HG02970 (cell line): ENCODE results near the gene PPY.
"Not testable (repeated sequence)": the region's sequence is repeated elsewhere in the genome, so short reads cannot be mapped to it uniquely, and the experiment has no call there.

Experiments used
- ATAC-seq: cut with Tn5 transposase; IDR thresholded peaks from one replicate; pipeline ENCODE4 v1.9.1; 2021; ENCODE audit warnings: mild to moderate bottlenecking, moderate library complexity, moderate number of reproducible peaks; ENCODE audit not compliant: unreplicated experiment, low FRiP score

PPY gene

DNA sequence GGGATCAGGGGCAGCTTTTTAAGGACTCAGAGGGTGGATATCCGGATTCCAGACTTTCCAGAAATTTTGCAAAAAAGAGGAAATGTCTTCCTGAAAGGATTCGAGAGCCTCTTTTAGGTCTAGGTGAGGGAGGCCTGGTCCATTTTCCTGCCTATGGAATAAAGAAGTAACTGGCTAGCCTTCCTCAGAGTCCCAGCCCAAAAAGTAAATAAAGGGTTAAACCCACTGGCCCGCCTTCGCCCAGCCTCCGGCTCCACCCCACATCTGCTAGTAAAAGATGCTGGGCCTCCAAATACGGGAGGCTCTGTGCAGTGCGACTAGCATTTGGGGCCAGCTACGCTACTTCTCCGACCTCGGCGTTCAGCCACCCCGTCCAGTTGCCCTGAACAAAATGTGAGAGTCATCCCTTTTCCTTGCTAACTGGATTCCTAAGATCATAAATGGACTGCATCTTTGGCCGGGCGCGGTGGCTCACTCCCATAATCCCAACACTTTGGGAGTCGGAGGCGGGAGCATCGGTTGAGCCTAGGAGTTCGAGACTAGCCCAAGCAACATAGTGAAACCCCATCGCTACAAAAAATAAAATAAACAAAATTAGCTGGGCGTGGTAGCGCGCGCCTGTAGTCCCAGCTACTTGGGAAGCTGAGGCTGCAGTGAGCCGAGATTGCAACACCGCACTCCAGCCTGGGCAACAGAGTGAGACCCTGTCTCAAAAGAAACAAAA is 34.1 kb downstream of the PPY start:
- no peak for ATAC-seq

GRCh38 chr17:43907425-43907981 is 34.8 kb downstream of the PPY start, which contains the start of gene MPP2:
MPP2 (minus strand) TSS chr17:43907536; CDS start chr17:43904460, 3,076 bp downstream.
- no peak for ATAC-seq

DNA sequence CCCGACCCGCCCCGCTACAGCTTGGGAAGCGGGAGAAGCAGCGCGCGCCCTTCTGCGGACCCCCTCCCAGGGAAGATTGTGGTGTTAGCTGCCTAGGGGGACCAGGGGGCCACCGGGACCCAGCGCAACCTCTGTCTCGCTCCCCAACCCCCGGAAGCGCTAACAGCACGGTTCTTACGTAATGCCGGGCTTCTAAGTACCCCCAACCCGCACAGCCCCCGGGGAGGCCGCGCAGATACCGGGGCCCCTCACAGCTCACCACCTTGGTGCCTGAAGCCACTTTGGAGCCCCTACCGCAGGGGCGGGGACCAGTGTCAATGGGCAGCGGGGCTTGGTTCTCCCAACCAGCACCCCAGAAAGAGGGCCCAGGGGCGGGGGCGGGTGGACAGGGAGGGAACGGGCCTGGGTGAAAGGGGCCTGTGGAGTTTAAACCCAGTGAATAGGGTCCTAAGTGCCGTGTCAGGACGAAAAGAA is 35.3 kb downstream of the PPY start:
- ATAC-seq = no peak

- ATAC-seq = no peak
These were observed 36.1 kb downstream of the PPY start for GRCh38 chr17:43905985-43906852.

GRCh38 chr17:43905400-43905984 is 36.8 kb downstream of the PPY start:
- no peak for ATAC-seq

GRCh38 chr17:43901861-43902589 is 40.3 kb downstream of the PPY start:
- no peak for ATAC-seq

DNA sequence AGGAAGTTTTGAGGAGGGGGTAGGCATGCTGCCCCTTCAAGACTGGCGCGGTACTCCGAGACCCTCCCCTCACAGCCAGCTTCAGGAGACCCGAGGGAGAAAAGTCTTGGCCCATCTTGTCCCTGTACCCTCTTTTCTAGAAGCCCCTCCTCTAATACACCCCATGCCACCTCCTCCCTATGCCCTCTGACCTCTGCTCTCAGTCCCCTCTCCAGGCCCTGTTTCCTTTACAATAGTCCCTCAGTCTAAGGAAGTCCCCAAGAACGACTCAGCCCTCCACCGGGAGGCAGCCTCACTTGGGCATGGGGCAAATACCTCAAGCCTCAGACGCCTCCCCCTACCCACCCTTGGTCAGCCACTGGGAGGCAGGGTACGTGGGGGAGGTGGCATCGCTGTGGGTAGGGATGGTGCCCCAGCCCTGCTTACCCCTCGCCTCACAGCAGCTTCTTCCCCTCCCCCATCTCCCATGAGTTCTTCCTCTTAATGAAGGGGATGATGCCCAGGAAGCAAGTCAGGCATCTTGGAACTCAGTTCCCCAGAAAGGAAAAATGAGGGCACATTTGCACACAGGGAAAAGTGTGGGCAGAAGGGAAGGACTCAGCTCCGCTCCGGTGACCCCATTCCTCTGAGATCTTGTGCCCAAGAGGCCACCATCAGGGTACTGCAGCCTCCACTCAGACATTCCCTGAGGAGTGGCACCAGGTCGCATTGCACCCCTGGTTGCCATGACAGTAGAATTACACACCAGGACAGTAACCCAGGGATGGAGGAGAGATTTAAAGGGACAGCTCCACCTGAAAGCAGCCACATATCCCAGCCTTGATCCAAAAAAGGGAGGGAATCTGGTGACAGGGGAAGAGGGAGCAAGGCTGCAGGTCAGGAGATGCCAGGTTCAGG is 41.2 kb downstream of the PPY start:
- no peak for ATAC-seq

DNA sequence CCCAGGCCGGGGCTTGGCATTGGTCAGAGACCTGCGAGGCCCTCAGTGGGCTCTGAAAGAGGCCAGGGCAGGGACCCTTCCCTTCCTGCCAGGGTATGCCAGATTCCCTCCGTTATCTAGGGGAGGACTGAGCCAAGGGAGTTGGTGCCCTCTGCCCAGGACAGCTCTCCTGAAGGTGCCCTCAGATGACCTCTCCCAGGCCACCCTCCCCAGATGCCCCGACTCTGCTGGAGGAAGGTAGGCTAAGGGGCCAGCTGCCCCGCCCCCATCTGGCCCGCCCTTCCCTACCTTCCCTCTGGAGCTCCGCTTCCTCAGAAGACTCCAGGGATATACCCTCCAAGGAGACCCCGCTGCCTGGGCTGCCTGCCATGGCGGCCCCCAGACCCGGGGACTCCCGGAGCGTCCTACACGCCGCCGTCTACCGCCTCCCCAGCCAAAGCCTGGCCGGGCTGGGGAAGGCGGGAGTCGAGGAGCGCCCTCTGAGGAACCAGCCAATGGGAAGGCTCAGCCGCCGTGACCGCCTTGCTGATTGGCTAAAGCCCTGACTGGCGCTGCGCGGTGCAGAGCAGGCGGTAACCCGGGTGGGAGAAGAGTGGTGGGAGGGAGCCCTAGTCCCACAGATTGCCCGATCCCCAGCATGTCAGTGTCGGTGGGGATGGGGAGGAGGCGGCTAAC is 42.0 kb downstream of the PPY start:
- ATAC-seq = no peak

DNA sequence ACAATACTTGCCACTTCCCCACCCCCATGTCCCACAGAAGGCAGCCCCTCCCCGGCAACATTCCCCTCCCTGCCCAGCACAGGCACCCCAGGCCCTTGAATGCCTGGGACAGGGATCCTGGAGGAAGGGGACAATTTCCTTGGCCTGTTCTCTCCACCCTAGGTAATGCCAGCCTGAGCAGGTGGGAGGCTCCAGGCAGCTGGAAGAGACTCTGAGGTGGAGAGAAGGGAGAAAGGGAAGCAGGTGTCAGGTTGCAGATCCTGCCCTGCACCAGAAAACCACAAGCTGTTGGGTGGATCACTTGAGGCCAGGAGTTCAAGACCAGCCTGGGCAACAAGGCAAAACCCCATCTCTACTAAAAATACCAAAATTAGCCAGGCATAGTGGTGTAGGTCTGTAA is 43.8 kb downstream of the PPY start:
- ATAC-seq = no peak

GRCh38 chr17:43897831-43898230 is 44.4 kb downstream of the PPY start:
- no peak for ATAC-seq

- not testable (repeated sequence) for ATAC-seq
These were observed 47.8 kb downstream of the PPY start for GRCh38 chr17:43894494-43894893.

DNA sequence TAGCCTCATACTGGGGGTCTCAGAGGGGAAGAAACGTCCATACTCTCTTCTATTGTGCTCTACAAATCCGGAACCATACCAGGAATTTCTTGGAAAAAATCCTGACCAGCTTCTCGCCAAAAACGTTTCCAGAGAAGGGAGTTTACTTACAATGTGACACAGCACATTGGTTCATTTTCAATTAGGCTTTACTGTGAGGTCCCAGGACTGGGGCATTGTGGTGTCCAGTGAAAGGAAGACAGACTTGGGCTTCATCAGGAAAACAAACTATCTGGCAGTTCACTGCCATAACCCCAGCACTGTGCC is 49.7 kb downstream of the PPY start:
- ATAC-seq = no peak

GRCh38 chr17:43891851-43892646 is 50.2 kb downstream of the PPY start:
- ATAC-seq = no peak
